Thoracic aorta (tissue), 2 donors: Measurements from ENCODE around the gene TSHZ2. TPM values are rescaled to one million over a fixed set of nuclear protein-coding genes. Genes with fewer than 3 reads are reported as not detected.

Experiments used
- ATAC-seq: fragments of 150-250 bp; one replicate; pipeline ENCODE4 v1.8.0; 2017; ENCODE audit warnings: low read depth; ENCODE audit not compliant: insufficient number of reproducible peaks, low FRiP score
- DNase-seq: peaks from one replicate; pipeline ENCODE4 v3.0.0-alpha.2; 2020; ENCODE audit warnings: low spot score
- H3K27ac ChIP-seq, 2 donors: fragments of 200-600 bp; sonication (generic); 1 replicate in 1 of 2; 2 replicates in 1 of 2; pipeline ENCODE4 v1.5.1; 2016; ENCODE audit warnings: mild to moderate bottlenecking in 2 of 2, moderate library complexity in 2 of 2
- H3K27me3 ChIP-seq: fragments of 200-600 bp; sonication (generic); replicated peaks from 2 replicates; pipeline ENCODE4 v1.6.0; 2016; ENCODE audit warnings: mild to moderate bottlenecking; ENCODE audit not compliant: insufficient read depth
- H3K36me3 ChIP-seq: fragments of 200-600 bp; sonication (generic); one replicate; pipeline ENCODE4 v1.5.1; 2016
- H3K4me1 ChIP-seq, 2 donors: fragments of 200-600 bp; sonication (generic); 1 replicate in 1 of 2; 2 replicates in 1 of 2; pipeline versions ENCODE4 v1.5.1 to v1.6.0; 2016; ENCODE audit warnings: low read depth in 2 of 2, mild to moderate bottlenecking in 1 of 2; ENCODE audit not compliant: control insufficient read depth in 1 of 2
- H3K4me3 ChIP-seq: fragments of 200-600 bp; sonication (generic); 2 replicates; pipeline ENCODE4 v1.5.1; 2016; ENCODE audit warnings: mild to moderate bottlenecking
- H3K9me3 ChIP-seq: fragments of 200-600 bp; sonication (generic); 2 replicates; pipeline ENCODE4 v1.5.1; 2016
- CTCF ChIP-seq: fragments of 200-600 bp; sonication (generic); IDR thresholded peaks from one replicate; pipeline ENCODE4 v1.5.1; 2019; ENCODE audit warnings: antibody characterized with exemption
- total RNA-seq, 2 donors: library from RNA; depleted of rRNA; stranded (reverse); fragments of >200 nt; gene quantifications; one replicate each; pipeline versions ENCODE4 v1.1.0 to v1.2.3, GENCODE V29; 2016

Gene TSHZ2
- total RNA-seq, 2 donors from 2014 or later: 8.4 to 32.6 TPM

GRCh38 chr20:53243152-53243551 lies 271.0 kb downstream of the TSHZ2 start:
- Histone ChIP-seq H3K36me3 (no peaks in the 10 kb centered on the region), H3K4me3 (no peak overlapping the region), H3K4me1 (no peaks in the 10 kb centered on the region), H3K9me3 (no peaks in the 10 kb centered on the region), H3K27ac (no peak overlapping the region), H3K27me3 (no peaks in the 10 kb centered on the region)
- ATAC-seq (no peak), DNase-seq (no peak)
- no peak for TF ChIP-seq CTCF

GRCh38 chr20:53244711-53245110 lies 272.6 kb downstream of the TSHZ2 start:
- ATAC-seq (no peak), DNase-seq (no peak)
- no peak for TF ChIP-seq CTCF
- Histone ChIP-seq H3K9me3 (no peaks in the 10 kb centered on the region), H3K4me1 (no peaks in the 10 kb centered on the region), H3K36me3 (no peaks in the 10 kb centered on the region), H3K4me3 (no peak overlapping the region), H3K27ac (no peak overlapping the region), H3K27me3 (no peaks in the 10 kb centered on the region)

GRCh38 chr20:53245574-53245973 lies 273.4 kb downstream of the TSHZ2 start:
- no peak for TF ChIP-seq CTCF
- ATAC-seq (no peak), DNase-seq (no peak)
- Histone ChIP-seq H3K27me3 (no peaks in the 10 kb centered on the region), H3K9me3 (no peaks in the 10 kb centered on the region), H3K36me3 (no peaks in the 10 kb centered on the region), H3K4me1 (no peaks in the 10 kb centered on the region), H3K4me3 (no peak overlapping the region), H3K27ac (no peak overlapping the region)

GRCh38 chr20:53247468-53248103 lies 275.4 kb downstream of the TSHZ2 start:
- Histone ChIP-seq H3K36me3 (no peaks in the 10 kb centered on the region), H3K9me3 (no peaks in the 10 kb centered on the region), H3K27me3 (no peaks in the 10 kb centered on the region), H3K27ac (no peak overlapping the region), H3K4me3 (no peak overlapping the region), H3K4me1 (no peaks in the 10 kb centered on the region)
- TF ChIP-seq CTCF: no peak
- ATAC-seq: no peak
- no peak for DNase-seq

- no peak for DNase-seq
- no peak for TF ChIP-seq CTCF
- no peak for ATAC-seq
- H3K27me3 ChIP-seq: no peaks in the 10 kb centered on the region
- no peak overlapping the region for H3K27ac ChIP-seq
- no peaks in the 10 kb centered on the region for H3K9me3 ChIP-seq
- H3K4me3 ChIP-seq: no peak overlapping the region
- H3K4me1 ChIP-seq: no peaks in the 10 kb centered on the region
- H3K36me3 ChIP-seq: no peaks in the 10 kb centered on the region
Observed at GRCh38 chr20:53250456-53250855, 278.3 kb downstream of the TSHZ2 start.
